Upper lobe of right lung (tissue), 1 donor: ENCODE results near the gene RBP5. TPM values are rescaled to one million over a fixed set of nuclear protein-coding genes. Genes with fewer than 3 reads are reported as not detected.

Experiments used
- ATAC-seq: fragments of 200-7000 bp; cut with Tn5 transposase; one replicate; pipeline ENCODE4 v1.9.1; 2020; ENCODE audit warnings: mild to moderate bottlenecking, moderate library complexity
- DNase-seq: peaks from one replicate; pipeline ENCODE4 v3.0.0-alpha.2; 2020
- H3K27ac ChIP-seq: fragments of 200-600 bp; one replicate; pipeline ENCODE4 v1.8.0; 2022
- H3K27me3 ChIP-seq: fragments of 200-600 bp; one replicate; pipeline ENCODE4 v1.8.0; 2022; ENCODE audit warnings: mild to moderate bottlenecking
- H3K36me3 ChIP-seq: fragments of 200-600 bp; one replicate; pipeline ENCODE4 v1.8.0; 2022
- H3K4me1 ChIP-seq: fragments of 200-600 bp; one replicate; pipeline ENCODE4 v1.8.0; 2022
- H3K4me3 ChIP-seq: fragments of 200-600 bp; one replicate; pipeline ENCODE4 v1.8.0; 2022; ENCODE audit warnings: mild to moderate bottlenecking
- H3K9me3 ChIP-seq: fragments of 200-600 bp; one replicate; pipeline ENCODE4 v1.8.0; 2022
- intact Hi-C: fragments of 100-400 bp; cut with DNase I; formaldehyde crosslinking; loops from one replicate; pipeline ENCODE4 v1.11.0; 2022
- total RNA-seq: library from RNA; stranded (reverse); fragmentation: NEBNext Ultra II Directional; extraction: Animal tissue kit (Norgen Biotek cat#: 25700); gene quantifications from one replicate; pipeline ENCODE4 v1.2.1, GENCODE V29; 2021
- TF ChIP-seq, protein P1 (sequence below): fragments of 200-600 bp; IDR thresholded peaks from one replicate; pipeline ENCODE4 v1.8.0; 2022; ENCODE audit warnings: antibody characterized with exemption
- donor health status: DM: no; HTN: yes; CAD: no; lungs with severe emphysema.

RBP5 gene
- total RNA-seq, 1 donor from 2014 or later, result 7.1 TPM

DNA sequence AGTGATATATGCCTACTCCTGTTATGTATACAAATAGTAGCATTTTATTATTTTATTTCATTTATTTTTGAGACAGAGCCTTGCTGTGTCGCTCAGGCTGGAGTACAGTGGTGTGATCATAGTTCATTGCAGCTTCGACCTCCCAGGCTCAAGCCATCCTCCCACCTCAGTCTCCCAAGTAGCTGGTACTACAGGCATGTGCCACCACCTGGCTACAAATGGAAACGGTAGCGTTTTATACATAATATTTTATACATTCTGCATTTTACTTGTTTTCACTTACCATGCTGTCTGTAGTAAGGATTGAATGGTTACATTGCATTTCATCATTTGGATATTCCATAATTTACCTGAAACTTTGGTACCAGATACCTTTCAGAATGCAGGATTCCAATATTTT is 50.5 kb downstream of the RBP5 start:
- Histone ChIP-seq H3K9me3 (no peaks in the 10 kb centered on the region), H3K4me3 (no peak overlapping the region), H3K4me1 (peaks cover 12% of the 10 kb centered on the region), H3K27me3 (no peaks in the 10 kb centered on the region), H3K36me3 (peaks cover 15% of the 10 kb centered on the region), H3K27ac (no peak overlapping the region)
- TF ChIP-seq, protein P1, sequence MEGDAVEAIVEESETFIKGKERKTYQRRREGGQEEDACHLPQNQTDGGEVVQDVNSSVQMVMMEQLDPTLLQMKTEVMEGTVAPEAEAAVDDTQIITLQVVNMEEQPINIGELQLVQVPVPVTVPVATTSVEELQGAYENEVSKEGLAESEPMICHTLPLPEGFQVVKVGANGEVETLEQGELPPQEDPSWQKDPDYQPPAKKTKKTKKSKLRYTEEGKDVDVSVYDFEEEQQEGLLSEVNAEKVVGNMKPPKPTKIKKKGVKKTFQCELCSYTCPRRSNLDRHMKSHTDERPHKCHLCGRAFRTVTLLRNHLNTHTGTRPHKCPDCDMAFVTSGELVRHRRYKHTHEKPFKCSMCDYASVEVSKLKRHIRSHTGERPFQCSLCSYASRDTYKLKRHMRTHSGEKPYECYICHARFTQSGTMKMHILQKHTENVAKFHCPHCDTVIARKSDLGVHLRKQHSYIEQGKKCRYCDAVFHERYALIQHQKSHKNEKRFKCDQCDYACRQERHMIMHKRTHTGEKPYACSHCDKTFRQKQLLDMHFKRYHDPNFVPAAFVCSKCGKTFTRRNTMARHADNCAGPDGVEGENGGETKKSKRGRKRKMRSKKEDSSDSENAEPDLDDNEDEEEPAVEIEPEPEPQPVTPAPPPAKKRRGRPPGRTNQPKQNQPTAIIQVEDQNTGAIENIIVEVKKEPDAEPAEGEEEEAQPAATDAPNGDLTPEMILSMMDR, result no peak
- ATAC-seq, result no peak
- no peak for DNase-seq
- intact Hi-C loops, result no loop called here

DNA sequence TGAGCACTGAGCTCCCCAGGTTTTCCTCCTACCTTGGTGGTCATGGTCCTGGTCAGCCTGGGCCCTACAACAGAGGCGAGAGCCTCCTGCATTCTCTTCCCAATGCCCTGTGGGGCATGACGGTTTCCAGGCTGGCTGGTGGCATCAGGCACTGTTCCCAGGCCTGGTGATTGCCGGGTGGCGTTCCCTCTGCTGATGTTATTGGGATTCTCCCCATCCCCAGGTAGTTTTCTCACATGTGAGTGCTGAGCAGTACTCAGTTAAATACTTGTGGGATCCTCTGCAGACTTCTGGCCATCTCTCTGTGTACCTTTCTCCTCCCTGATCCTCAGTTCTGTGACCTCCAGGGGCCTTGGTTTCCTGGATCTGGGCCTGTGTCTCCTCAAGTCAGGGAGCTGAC is 52.2 kb downstream of the RBP5 start:
- DNase-seq, result no peak
- intact Hi-C loops, result no loop called here
- ATAC-seq, result no peak
- no peak overlapping the region for H3K27ac ChIP-seq
- TF ChIP-seq, protein P1, result no peak
- H3K36me3 ChIP-seq, result peaks cover 1% of the 10 kb centered on the region
- no peak overlapping the region for H3K4me3 ChIP-seq
- H3K27me3 ChIP-seq, result no peaks in the 10 kb centered on the region
- peaks cover 12% of the 10 kb centered on the region for H3K4me1 ChIP-seq
- no peaks in the 10 kb centered on the region for H3K9me3 ChIP-seq

DNA sequence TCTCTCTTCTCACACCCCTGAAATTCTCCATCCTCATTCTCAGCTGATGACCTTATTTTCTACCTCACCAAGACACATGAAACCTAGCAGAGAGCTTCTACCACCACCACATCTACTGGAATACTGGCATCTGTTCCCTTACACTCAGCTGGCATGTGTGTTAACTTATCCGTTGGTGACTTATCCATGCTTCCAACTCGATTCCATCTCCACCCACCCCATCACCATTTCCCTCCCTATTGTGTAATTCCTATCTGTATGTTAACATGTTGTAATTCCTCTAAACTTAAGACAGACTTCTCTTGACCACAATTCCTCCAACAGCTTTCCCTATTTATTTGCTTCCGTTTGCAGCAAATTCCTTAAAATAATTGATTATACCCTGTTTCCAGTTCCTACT is 52.8 kb downstream of the RBP5 start:
- H3K36me3 ChIP-seq, result no peaks in the 10 kb centered on the region
- no peak overlapping the region for H3K27ac ChIP-seq
- ATAC-seq (no peak), DNase-seq (no peak)
- no peaks in the 10 kb centered on the region for H3K27me3 ChIP-seq
- TF ChIP-seq, protein P1, result no peak
- no peaks in the 10 kb centered on the region for H3K9me3 ChIP-seq
- intact Hi-C loops, result no loop called here
- no peak overlapping the region for H3K4me3 ChIP-seq
- H3K4me1 ChIP-seq, result peaks cover 12% of the 10 kb centered on the region

- H3K4me3 ChIP-seq, result no peak overlapping the region
- no peaks in the 10 kb centered on the region for H3K27me3 ChIP-seq
- no peaks in the 10 kb centered on the region for H3K9me3 ChIP-seq
- DNase-seq (no peak), ATAC-seq (no peak)
- no peak overlapping the region for H3K27ac ChIP-seq
- no peaks in the 10 kb centered on the region for H3K36me3 ChIP-seq
- TF ChIP-seq, protein P1, result no peak
- peaks cover 11% of the 10 kb centered on the region for H3K4me1 ChIP-seq
- intact Hi-C loops, result no loop called here
Measured at GRCh38 chr12:7075518-7075917, 53.2 kb downstream of the RBP5 start.

- no peak for DNase-seq
- no peak for ATAC-seq
- Histone ChIP-seq H3K36me3 (no peaks in the 10 kb centered on the region), H3K27ac (no peak overlapping the region), H3K27me3 (no peaks in the 10 kb centered on the region), H3K4me3 (no peak overlapping the region), H3K4me1 (peaks cover under 1% of the 10 kb centered on the region), H3K9me3 (no peaks in the 10 kb centered on the region)
- intact Hi-C loops, result no loop called here
- TF ChIP-seq, protein P1, result no peak
Measured at GRCh38 chr12:7073946-7074345, 54.7 kb downstream of the RBP5 start.

Other genes with a start within 250 kb of the RBP5 start
- gene LRRC23, start 224.1 kb downstream of the RBP5 start, total RNA-seq, result 13.3 TPM
- 41.8 TPM for gene ENO2, start 214.3 kb downstream of the RBP5 start, total RNA-seq
- gene ATN1, start 200.9 kb downstream of the RBP5 start, total RNA-seq, result 149 TPM
- gene RNU7-1, start 185.1 kb downstream of the RBP5 start, total RNA-seq, result not detected
- 197 TPM for gene C12orf57, start 184.9 kb downstream of the RBP5 start, total RNA-seq
- gene PTPN6, start 177.5 kb downstream of the RBP5 start, total RNA-seq, result 154 TPM
- 126 TPM for gene PHB2, start 158.2 kb downstream of the RBP5 start, total RNA-seq
- 35.6 TPM for gene EMG1, start 158.0 kb downstream of the RBP5 start, total RNA-seq
- 70.5 TPM for gene LPCAT3, start 110.4 kb downstream of the RBP5 start, total RNA-seq
- 321 TPM for gene C1S, start 68.2 kb downstream of the RBP5 start, total RNA-seq
- 367 TPM for gene C1R, start 36.4 kb downstream of the RBP5 start, total RNA-seq
- gene C1RL, start 19.7 kb downstream of the RBP5 start, total RNA-seq, result 91.6 TPM
- 48.2 TPM for gene CLSTN3, start 1.5 kb upstream of the RBP5 start, total RNA-seq
- 46.7 TPM for gene PEX5, start 60.8 kb upstream of the RBP5 start, total RNA-seq
- not detected for gene ACSM4, start 175.2 kb upstream of the RBP5 start, total RNA-seq